GM19438 (cell line): ENCODE data around the gene NR6A1.
"Not testable (repeated sequence)": the region's sequence is repeated elsewhere in the genome, so short reads cannot be mapped to it uniquely, and the experiment has no call there.

ENCODE experiments used
- ATAC-seq: cut with Tn5 transposase; IDR thresholded peaks from one replicate; pipeline ENCODE4 v1.9.1; 2021; ENCODE audit warnings: low read depth; ENCODE audit not compliant: unreplicated experiment

NR6A1 gene

GRCh38 chr9:124626276-124626675 is 144.8 kb downstream of the NR6A1 start:
- ATAC-seq = no peak

GRCh38 chr9:124625087-124625486 is 146.0 kb downstream of the NR6A1 start:
- no peak for ATAC-seq

DNA sequence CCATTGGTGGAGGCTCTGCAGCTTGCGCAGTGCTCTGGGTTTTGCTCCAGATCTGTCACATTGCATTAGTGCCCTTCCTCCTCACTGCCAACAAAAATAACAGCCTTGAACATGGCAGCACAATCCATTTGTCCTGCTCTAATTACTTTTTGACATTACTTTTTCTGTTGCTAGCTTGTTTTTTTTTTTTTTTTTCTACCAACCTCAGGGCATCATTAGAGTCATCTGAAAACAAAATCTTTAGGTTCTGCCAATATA is 146.4 kb downstream of the NR6A1 start:
- ATAC-seq = no peak

GRCh38 chr9:124623966-124624734 is 147.0 kb downstream of the NR6A1 start:
- no peak for ATAC-seq

DNA sequence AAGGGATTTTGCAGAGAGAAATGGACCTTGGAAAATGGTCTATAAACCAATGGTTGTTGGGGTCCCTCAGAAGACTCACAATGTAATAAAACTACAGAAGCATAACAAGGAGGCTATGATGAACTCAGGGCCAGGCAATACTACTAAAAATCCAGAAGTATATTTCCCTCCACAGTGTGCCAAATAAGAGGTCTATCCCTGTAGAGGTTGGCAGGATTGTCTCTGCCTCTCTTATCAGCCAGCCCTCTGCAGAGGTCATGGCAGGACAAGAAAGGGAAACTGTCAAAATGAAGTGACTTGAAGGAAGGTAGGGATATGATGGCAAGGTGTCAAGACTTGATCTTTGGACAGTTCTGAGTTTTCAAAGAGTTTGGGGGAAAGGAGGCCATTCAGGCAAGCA is 148.2 kb downstream of the NR6A1 start:
- ATAC-seq = no peak

GRCh38 chr9:124621371-124622328 is 149.5 kb downstream of the NR6A1 start:
- peak; percentile 56 for ATAC-seq

DNA sequence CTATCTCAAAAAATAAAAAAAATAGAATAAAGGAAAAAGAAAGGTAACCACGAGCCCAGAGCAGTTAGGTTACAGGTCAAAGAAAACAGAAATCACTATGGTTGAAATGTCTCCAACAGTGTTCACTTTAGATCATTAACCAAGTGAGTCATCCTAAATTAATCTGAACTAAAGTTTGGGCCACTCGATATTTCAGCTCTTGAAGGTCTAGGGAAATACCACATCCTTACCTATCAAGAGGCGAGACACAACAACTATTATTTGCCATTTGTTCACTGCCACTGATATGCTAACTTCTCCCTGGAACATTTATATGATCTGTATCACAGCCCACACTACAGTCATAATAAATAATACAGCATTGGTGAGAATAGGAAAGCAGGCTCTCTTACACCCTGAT is 152.6 kb downstream of the NR6A1 start:
- no peak for ATAC-seq

DNA sequence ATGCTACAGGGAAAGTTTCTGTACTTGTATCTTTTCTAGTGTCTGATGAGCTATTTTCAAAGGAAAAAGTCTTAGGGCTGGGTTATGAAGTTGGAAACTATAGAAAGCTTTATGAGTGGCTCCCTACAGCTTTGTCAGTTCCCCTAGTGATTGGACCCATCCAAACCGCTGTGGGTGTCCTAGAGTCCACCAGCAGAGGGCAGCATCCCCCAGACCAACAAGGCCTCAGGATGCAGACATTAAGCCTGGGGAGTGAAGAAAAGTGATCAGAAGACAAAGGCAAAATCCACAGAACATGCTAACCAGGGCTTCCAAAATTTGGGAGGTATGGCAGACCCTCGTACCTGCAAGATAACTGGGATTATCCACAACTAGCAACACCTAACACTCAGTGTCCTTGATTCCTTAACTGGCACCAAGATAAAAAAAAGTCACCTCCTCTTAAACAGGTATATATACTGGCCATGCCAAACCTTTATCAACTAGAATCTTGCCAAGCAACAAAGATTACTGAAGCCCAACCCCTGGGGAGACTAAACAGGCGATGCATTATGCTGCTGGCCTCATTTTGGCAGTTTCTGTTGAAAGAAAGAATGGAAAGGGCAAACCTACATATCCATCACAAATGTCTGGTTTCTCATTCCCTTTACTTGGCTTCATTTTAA is 153.5 kb downstream of the NR6A1 start:
- ATAC-seq = no peak

DNA sequence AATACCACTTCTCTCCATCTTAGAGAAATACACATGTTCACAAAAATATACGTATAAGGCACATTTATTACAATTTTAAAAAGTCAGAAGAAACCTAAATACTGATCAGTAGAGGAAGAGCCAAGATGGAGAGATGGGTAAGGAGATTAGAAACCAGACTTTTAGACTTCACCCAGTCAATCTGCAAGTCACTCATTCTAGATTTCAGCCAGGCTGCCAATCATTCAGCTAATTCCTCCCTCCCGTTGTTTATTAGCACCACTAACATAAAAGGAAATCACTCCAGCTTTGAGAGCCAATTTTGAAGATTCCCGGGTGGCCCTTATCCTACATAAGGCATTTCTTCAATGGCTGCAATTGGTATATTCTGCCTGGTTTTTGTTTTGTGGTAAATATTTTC is 154.2 kb downstream of the NR6A1 start:
- ATAC-seq = no peak

DNA sequence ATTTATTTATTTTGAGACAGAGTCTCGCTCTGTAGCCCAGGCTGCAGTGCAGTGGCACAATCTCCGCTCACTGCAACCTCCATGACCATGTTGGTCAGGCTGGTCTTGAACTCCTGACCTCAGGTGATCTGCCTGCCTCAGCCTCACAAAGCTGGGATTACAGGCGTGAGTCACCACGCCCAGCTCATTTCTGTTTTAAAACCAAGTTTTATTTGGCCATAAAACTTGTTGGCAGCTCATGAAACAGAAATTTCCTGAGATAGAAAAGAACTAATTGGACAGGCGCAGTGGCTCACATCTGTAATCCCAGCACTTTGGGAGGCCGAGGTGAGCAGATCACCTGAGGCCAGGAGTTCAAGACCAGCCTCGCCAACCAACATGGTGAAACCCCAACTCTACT is 155.3 kb downstream of the NR6A1 start:
- not testable (repeated sequence) for ATAC-seq

- ATAC-seq = no peak
Measured at GRCh38 chr9:124615100-124615742, 155.9 kb downstream of the NR6A1 start.

DNA sequence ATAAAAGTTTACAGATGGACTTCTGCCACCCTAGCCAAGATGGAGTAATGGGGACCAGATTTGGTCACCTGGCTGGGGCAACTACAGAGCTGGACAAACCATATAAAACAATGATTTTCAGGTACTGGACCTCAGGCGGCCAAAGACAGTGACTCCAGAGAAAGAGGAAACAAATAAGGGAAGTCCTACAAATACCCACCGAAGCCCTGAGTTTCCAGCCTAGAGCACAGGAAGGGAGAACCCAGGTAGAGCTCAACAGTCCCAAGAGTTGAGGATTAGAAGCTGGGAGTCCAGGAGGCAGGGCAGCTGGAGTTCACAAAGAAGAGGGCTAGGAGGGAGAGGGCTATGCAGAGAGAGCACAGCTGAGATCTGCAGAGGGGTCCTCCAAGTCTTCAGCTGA is 157.3 kb downstream of the NR6A1 start:
- no peak for ATAC-seq

DNA sequence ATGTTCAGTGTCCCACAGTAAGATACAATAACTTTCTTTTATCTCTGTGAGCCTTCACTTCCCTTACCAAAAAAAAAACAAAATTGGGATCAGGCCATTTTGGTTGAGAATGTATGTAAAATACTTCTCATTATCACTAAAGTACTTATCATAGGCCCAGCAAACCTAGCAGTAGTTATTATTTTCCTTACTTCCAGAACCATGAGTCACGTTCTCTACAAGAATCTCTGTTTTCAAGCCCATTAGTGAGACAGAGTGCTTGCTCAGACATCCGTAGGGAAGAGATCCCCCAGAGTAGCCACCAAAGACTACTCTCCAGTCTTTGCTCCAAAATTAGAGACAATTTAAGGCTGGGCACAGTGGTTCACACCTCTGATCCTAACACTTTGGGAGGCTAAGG is 160.0 kb downstream of the NR6A1 start:
- ATAC-seq = no peak

- no peak for ATAC-seq
Measured at GRCh38 chr9:124606027-124606426, 165.1 kb downstream of the NR6A1 start.

DNA sequence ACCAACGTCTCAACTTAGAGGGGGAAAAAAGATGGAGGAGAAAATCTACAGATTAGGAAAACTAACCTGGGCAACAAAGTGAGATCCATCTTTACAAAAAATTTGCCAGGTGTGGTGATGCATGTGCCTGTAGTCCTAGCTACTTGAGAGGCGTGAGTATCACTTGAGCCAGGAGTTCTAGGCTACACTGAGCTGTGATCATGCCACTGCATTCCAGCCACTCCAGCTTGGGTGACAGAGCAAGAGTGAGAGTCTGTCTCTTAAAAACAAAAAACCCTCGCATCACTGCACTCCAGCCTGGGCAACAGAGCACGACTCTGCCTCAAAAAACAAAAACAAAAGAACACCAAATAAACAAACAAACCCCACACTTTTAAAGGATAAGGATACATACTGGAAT is 165.9 kb downstream of the NR6A1 start:
- no peak for ATAC-seq

- ATAC-seq = no peak
Measured at GRCh38 chr9:124602632-124603031, 168.5 kb downstream of the NR6A1 start.

DNA sequence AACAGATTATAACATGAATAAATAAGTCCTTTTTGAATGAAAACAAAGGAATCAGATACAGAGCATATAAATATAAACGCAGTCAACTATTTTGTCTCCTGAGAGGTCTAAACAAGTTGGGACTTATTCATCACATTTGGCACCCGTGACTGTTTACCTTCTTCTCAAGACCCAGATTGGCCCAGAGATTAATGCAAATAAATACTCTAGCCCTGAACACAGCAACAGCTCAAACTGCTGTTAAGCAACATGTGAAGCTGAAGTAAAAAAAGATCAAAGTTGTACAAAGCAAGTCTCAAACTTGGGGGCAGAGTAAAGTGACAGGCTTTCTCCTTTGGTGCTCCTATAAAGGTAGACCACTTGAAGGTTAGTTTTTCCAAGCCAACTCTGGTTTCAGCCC is 168.9 kb downstream of the NR6A1 start:
- no peak for ATAC-seq

GRCh38 chr9:124600407-124600806 is 170.7 kb downstream of the NR6A1 start:
- ATAC-seq = no peak

GRCh38 chr9:124599121-124599795 is 171.9 kb downstream of the NR6A1 start:
- no peak for ATAC-seq

GRCh38 chr9:124598048-124598447 is 173.1 kb downstream of the NR6A1 start:
- ATAC-seq = no peak
